Keratinocyte (primary cell): ENCODE results near the gene NAA80. TPM values are rescaled to one million over a fixed set of nuclear protein-coding genes. Genes with fewer than 3 reads are reported as not detected.

Source experiments
- DNase-seq: peaks from one replicate; pipeline ENCODE4 v3.0.0-alpha.2; 2011; ENCODE audit warnings: low read depth, missing footprints, low spot score
- FAIRE-seq: peaks from 2 replicates; lab custom pipeline; 2011; peaks lifted over from hg19 to GRCh38; lab: Jason Lieb, UNC
- H2AFZ ChIP-seq: 2 replicates; pipeline ENCODE4 v1.6.0; 2012; ENCODE audit warnings: low read length, control low read depth, inconsistent platforms; ENCODE audit not compliant: control insufficient read depth
- H3K27ac ChIP-seq: 2 replicates; pipeline ENCODE4 v1.5.1; 2011; ENCODE audit warnings: low read length; ENCODE audit not compliant: control insufficient read depth, insufficient read depth
- H3K27me3 ChIP-seq: 3 replicates; pipeline ENCODE4 v1.6.0; 2011; ENCODE audit warnings: low read length; ENCODE audit not compliant: control insufficient read depth, insufficient read depth; ENCODE audit errors: extremely low read depth
- H3K36me3 ChIP-seq, 2 experiments: 2 replicates in 1 of 2; 3 replicates in 1 of 2; pipeline ENCODE4 v1.5.1; 2011; ENCODE audit warnings: low read length in 2 of 2, mild to moderate bottlenecking in 1 of 2; ENCODE audit not compliant: control insufficient read depth in 2 of 2, insufficient read depth in 2 of 2; ENCODE audit errors: extremely low read depth in 1 of 2
- H3K4me1 ChIP-seq: 3 replicates; pipeline ENCODE4 v1.5.1; 2011; ENCODE audit warnings: low read length; ENCODE audit not compliant: control insufficient read depth, insufficient read depth; ENCODE audit errors: extremely low read depth
- H3K4me2 ChIP-seq: 3 replicates; pipeline ENCODE4 v1.6.0; 2011; ENCODE audit warnings: low read depth, low read length; ENCODE audit not compliant: control insufficient read depth, insufficient read depth; ENCODE audit errors: extremely low read depth
- H3K4me3 ChIP-seq, 3 experiments: fragments of 200-600 bp in 1 of 3; sonication (generic) in 1 of 3; 2 replicates in 2 of 3; 3 replicates in 1 of 3; pipeline ENCODE4 v1.5.1; 2011 to 2016; ENCODE audit warnings: low read length in 3 of 3, mild to moderate bottlenecking in 3 of 3, control low read depth in 2 of 3, inconsistent platforms in 1 of 3, low read depth in 1 of 3, mixed read lengths in 1 of 3, mixed run types in 1 of 3, moderate library complexity in 1 of 3; ENCODE audit not compliant: control insufficient read depth in 2 of 3, insufficient read depth in 2 of 3; ENCODE audit errors: extremely low read depth in 1 of 3
- H3K79me2 ChIP-seq: 2 replicates; pipeline ENCODE4 v1.6.0; 2012; ENCODE audit warnings: low read length; ENCODE audit not compliant: control insufficient read depth, insufficient read depth
- H3K9ac ChIP-seq: 3 replicates; pipeline ENCODE4 v1.6.0; 2011; ENCODE audit warnings: low read length; ENCODE audit not compliant: control insufficient read depth, insufficient read depth; ENCODE audit errors: extremely low read depth
- H3K9me1 ChIP-seq: 3 replicates; pipeline ENCODE4 v1.6.0; 2011; ENCODE audit warnings: low read length; ENCODE audit not compliant: control insufficient read depth, insufficient read depth; ENCODE audit errors: extremely low read depth
- H3K9me3 ChIP-seq: 2 replicates; pipeline ENCODE4 v1.5.1; 2012; ENCODE audit warnings: low read depth, low read length; ENCODE audit not compliant: control insufficient read depth
- H4K20me1 ChIP-seq: 3 replicates; pipeline ENCODE4 v1.6.0; 2011; ENCODE audit warnings: low read length; ENCODE audit not compliant: control insufficient read depth, insufficient read depth; ENCODE audit errors: extremely low read depth
- EZH2 ChIP-seq: IDR thresholded peaks from one replicate; pipeline ENCODE4 v1.6.1; 2012; ENCODE audit warnings: inconsistent platforms, mild to moderate bottlenecking, low read length, moderate library complexity
- dilution Hi-C: fragments of 300-500 bp; cut with MboI; formaldehyde crosslinking; loops from one replicate; pipeline ENCODE4 v1.7.0; 2020; ENCODE audit warnings: low sequenced_read_pairs; ENCODE audit not compliant: extremely low pct_ligation_motif_present
- polyA plus RNA-seq, 5 experiments: library from polyadenylated mRNA; depleted of rRNA in 3 of 5; stranded (reverse) in 3 of 5; stranded (forward) in 1 of 5; unstranded in 1 of 5; fragments of >200 nt; gene quantifications; 1 replicate in 1 of 5; 2 replicates in 3 of 5; 3 replicates in 1 of 5; pipeline versions ENCODE4 v1.2.1 to v1.2.3, GENCODE V29; 2011 to 2012; ENCODE audit warnings: missing spikeins in 2 of 5, low read depth in 1 of 5, low replicate concordance in 1 of 5
- TF ChIP-seq, protein P1 (sequence below), 3 experiments: IDR thresholded peaks in 1 of 3; conservative IDR thresholded peaks in 1 of 3; optimal IDR thresholded peaks in 1 of 3; 2 replicates in 2 of 3; 3 replicates in 1 of 3; pipeline versions ENCODE3 to v1.5.1; 2011; ENCODE audit warnings: low read length in 3 of 3, mild to moderate bottlenecking in 3 of 3, moderate library complexity in 2 of 3, control low read depth in 1 of 3, inconsistent platforms in 1 of 3; ENCODE audit not compliant: insufficient read depth in 2 of 3; ENCODE audit errors: extremely low read depth in 1 of 3

NAA80 gene
- polyA plus RNA-seq, 1 donor (not counting 4 experiments of a cell fraction or from before 2014, with no cell fraction given), result 6.1 TPM

DNA sequence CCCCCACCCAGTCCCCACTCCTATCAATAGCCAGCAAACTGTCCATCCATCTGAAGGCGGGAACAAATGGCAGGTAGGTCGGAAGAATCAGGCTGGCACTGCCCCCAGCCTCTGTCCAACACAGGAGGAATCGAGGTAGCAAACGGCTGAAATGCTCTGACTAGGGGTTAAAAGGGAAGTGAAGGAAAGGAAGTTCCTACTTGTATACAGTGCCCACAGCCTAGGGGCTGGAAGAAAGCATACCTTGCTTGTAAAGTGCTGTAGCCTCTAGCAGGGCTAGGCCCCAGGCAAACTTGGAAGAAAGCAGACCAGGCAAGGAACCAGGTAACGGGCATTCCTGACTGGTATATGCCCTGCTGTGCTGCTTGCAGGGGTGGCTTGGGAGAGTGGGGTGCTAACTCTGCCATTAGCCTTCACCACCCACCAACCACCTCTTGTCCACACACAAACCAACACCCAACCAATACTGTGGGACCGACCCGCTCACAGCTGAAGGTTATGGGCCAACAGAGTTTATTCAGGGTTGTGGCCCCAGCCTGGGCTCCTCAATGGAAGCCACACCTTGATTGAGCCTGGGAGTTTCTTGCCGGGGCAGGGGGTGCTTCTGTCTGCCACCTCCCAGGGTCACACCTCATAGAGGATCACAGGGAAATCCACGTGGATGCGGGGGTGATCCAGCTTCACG is 26.4 kb upstream of the NAA80 start:
- no peak overlapping the region for H3K4me3 ChIP-seq
- no peaks in the 10 kb centered on the region for H3K9me1 ChIP-seq
- DNase-seq (no peak), FAIRE-seq (no peak)
- peaks cover 16% of the 10 kb centered on the region for H3K4me1 ChIP-seq
- no peaks in the 10 kb centered on the region for H3K9me3 ChIP-seq
- no peak overlapping the region for H3K9ac ChIP-seq
- peaks cover 16 to 24% of the 10 kb centered on the region in 2 experiments for H3K36me3 ChIP-seq
- no peak overlapping the region for H3K4me2 ChIP-seq
- TF ChIP-seq, protein P1, sequence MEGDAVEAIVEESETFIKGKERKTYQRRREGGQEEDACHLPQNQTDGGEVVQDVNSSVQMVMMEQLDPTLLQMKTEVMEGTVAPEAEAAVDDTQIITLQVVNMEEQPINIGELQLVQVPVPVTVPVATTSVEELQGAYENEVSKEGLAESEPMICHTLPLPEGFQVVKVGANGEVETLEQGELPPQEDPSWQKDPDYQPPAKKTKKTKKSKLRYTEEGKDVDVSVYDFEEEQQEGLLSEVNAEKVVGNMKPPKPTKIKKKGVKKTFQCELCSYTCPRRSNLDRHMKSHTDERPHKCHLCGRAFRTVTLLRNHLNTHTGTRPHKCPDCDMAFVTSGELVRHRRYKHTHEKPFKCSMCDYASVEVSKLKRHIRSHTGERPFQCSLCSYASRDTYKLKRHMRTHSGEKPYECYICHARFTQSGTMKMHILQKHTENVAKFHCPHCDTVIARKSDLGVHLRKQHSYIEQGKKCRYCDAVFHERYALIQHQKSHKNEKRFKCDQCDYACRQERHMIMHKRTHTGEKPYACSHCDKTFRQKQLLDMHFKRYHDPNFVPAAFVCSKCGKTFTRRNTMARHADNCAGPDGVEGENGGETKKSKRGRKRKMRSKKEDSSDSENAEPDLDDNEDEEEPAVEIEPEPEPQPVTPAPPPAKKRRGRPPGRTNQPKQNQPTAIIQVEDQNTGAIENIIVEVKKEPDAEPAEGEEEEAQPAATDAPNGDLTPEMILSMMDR (optimal IDR thresholded peaks at IDR 0.05 in 1 of 3, IDR thresholded peaks at IDR 0.05 in 1 of 3, conservative IDR thresholded peaks at IDR 0.05 in 1 of 3; ENCODE audit: extremely low read depth in 1 of 3, insufficient read depth in 2 of 3, low read length in 3 of 3), result no peak
- dilution Hi-C loops, result no loop called here
- H3K27me3 ChIP-seq, result no peaks in the 10 kb centered on the region
- H2AFZ ChIP-seq, result no peak overlapping the region
- no peaks in the 10 kb centered on the region for H4K20me1 ChIP-seq
- H3K79me2 ChIP-seq, result peaks cover 27% of the 10 kb centered on the region
- no peak overlapping the region for H3K27ac ChIP-seq

DNA sequence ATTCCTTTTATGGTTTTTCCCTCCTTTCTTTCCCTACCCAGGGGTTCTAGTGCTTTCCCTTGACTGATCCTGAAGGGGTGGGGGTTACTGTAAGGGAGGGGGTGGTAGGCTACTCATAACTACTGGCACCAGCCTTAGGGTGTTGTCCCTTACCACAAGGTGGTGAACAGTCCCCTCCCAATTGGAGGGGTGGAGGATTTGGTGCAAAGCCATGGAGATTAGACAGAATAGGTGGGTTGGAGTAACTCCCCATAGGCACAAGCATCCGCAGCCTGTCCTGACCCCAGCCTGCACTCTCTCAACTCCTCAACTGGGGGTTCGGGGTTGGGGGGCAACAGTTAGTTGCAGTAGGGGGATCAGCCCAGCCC is 25.9 kb upstream of the NAA80 start:
- H3K79me2 ChIP-seq, result peaks cover 29% of the 10 kb centered on the region
- H3K27me3 ChIP-seq, result no peaks in the 10 kb centered on the region
- DNase-seq (no peak), FAIRE-seq (no peak)
- H3K9me3 ChIP-seq, result no peaks in the 10 kb centered on the region
- no peaks in the 10 kb centered on the region for H4K20me1 ChIP-seq
- no peaks in the 10 kb centered on the region for H3K9me1 ChIP-seq
- dilution Hi-C loops, result no loop called here
- no peak for TF ChIP-seq EZH2
- TF ChIP-seq, protein P1 (optimal IDR thresholded peaks at IDR 0.05 in 1 of 3, IDR thresholded peaks at IDR 0.05 in 1 of 3, conservative IDR thresholded peaks at IDR 0.05 in 1 of 3; ENCODE audit: extremely low read depth in 1 of 3, insufficient read depth in 2 of 3, low read length in 3 of 3), result no peak
- no peak overlapping the region for H3K4me2 ChIP-seq
- no peak overlapping the region for H3K27ac ChIP-seq
- H3K4me1 ChIP-seq, result peaks cover 21% of the 10 kb centered on the region
- no peak overlapping the region for H3K4me3 ChIP-seq
- H3K36me3 ChIP-seq, result peaks cover 13 to 18% of the 10 kb centered on the region in 2 experiments
- no peak overlapping the region for H2AFZ ChIP-seq
- no peak overlapping the region for H3K9ac ChIP-seq
